Activated T-cell treated with anti-CD3 and anti-CD28 coated beads for 4 hours (primary cell): ENCODE data around the gene BOLL.
A peak's percentile ranks its signal among the peaks of the same experiment; 100 is the strongest.
"Not testable (repeated sequence)": the region's sequence is repeated elsewhere in the genome, so short reads cannot be mapped to it uniquely, and the experiment has no call there.

Experiments
- DNase-seq: peaks from one replicate; pipeline ENCODE4 v3.0.0-alpha.2; 2020

BOLL gene, protein sequence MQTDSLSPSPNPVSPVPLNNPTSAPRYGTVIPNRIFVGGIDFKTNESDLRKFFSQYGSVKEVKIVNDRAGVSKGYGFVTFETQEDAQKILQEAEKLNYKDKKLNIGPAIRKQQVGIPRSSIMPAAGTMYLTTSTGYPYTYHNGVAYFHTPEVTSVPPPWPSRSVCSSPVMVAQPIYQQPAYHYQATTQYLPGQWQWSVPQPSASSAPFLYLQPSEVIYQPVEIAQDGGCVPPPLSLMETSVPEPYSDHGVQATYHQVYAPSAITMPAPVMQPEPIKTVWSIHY

DNA sequence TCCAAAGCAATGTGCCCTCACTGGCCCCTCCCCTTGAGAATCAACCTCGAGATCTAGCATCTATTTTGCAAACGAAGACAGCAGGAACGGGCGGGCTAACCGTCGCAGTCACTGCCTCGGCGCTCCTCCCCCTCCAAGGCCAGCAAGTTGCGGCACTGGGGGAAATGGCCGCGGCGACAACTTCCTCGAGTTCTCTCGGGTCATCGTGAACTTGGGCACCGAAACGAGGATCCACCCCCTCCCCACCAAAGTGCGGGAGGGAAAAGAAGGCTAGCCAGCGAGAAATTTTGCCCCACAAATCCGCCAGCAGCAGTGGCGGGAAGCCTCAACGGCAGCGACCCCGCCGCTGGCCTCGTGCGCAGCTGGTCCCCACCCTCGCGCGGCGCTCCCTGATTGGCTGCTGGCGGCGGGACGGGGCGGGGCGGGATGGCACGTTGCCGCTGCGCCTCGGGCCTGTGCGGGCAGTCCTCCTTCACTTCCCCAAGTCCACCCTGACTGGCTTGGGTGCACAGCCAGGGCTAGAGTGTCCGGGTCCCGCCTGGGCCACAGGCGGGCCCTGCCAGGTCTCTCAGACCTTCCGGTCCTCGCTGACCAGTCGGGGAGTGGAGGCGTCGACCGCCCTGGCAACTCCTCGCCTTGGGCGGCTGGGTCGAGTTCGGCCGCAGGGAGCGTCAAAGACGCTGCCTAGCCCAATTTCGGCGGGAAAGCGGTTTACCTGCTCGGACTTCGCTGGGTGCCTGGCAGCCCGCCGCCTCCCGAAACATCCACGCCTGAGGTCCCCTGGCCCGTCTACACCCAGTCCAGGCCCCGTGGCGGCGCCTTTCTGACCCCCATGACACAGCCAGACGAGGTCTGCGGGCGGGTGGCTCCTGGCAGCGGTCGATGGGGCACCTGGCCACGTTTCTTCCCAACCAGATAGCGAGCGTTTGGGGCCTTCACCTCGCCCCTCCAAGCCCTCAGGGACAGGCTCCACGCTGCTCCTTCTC is at the start of gene BOLL:
Gene BOLL (minus strand): TSS at position 364 of the 986 bp plus-strand sequence. CDS start 3,469 bp downstream, outside the sequence.
- DNase-seq = no peak

DNA sequence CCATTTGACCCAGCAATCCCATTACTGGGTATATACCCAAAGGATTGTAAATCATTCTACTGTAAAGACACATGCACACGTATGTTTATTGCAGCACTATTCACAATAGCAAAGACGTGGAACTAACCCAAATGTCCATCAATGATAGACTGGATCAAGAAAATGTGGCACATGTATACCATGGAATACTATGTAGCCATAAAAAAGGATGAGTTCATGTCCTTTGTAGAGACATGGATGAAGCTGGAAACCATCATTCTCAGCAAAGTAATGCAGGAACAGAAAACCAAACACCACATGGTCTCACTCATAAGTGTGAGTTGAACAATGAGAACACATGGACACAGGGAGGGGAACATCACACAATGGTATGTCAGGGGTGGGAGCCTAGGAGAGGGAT is 49.7 kb upstream of the BOLL start:
- DNase-seq = not testable (repeated sequence)

DNA sequence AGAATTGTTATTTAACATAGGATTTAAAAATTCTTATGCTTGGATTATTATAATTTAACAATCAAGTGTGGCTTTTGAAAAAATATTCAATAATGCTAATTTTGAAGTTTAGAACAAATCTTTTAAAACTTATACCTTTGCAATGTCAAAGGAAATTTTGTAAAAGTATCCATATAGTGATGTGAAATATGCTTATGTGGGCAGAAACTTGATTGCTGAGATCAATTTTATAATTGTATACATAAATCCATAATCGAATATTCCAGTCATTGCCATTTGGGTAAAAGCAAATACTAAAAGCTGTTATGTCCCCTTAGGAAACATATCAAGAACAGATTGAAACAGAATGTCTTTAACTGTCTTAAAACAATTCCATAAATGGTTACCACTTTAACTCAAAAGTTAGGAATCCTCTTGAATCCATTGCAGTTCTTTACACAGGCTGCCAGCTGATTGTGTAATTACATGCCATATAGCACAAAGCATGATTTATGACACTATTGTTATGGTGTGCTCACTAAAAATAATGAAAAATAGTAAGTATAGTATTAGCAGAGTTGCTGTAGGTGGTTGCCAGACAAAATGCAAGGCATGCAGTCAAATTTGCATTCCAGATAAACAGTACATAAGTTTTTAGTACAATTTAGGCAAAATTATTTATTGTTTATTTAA is 43.5 kb upstream of the BOLL start:
- DNase-seq = no peak

DNA sequence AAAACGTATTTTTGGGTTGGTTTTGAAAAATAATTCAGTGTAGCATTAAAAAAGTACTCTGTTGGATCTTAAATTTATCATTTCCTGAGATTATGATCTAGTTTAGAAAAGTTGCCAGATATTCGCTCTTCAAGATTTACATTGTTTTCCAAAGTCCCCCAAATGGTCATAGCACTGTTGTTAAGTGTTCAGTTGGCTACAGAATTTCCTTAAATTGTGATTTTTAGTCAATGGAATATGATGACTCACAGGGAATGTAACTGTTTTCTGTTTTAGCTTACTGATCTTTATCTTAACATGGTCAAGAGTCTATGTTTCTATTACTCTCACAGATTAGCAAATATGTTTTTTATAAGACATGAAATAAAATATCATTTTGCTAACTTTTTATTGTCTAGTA is 42.5 kb upstream of the BOLL start:
- DNase-seq = no peak

DNA sequence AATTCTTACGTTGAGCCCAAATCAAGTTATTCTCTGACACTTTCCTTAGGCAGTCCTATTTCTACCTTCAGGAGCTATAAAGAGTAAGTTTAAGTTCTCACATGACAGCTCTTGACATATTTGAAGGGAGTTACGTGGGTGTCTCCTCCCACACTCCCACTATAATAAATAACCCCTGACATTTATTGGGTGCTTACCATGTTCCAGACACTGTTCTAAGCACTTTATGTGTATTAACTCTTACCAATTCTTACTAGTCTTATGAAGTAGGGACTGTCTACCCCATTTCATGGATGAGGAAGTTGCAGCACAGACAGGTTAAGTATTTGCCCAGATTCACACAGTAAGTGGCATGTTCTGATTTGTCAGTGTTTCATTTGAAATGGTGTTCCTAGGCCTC is 37.2 kb upstream of the BOLL start:
- no peak for DNase-seq

DNA sequence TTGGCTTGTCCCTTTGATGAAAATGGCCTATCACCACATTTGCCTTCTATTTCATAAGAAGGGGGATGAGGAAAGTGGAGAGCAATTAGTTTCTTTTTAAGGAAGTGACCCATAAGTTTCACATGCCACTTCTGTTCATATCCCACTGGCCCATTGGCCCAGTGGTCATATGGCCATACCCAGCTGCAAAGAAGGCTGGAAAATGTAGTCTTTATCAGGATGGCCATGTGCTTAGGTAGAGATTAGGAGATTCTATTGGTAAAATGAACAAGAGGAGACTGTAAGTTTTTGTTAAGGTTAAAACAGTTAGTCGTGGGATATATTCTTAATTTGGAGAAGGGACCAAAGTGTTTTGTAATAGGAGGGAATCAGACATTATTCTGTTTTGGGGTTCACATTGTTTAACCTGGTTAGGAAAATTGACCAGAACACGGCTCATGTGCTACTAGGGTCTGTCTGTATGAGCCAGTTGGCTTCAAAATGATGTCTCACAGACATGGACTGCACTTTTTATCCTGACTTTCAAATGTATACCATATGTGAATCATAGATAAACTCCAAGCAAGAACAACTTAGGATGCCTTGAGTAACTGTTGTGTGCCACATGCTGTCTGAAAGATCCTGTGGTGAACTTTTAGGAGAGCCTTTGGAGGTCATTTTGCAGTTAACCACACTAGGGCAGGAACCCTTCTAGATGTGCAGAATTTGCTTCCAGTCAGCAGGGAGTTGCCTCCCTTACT is 36.6 kb upstream of the BOLL start:
- DNase-seq = no peak

DNA sequence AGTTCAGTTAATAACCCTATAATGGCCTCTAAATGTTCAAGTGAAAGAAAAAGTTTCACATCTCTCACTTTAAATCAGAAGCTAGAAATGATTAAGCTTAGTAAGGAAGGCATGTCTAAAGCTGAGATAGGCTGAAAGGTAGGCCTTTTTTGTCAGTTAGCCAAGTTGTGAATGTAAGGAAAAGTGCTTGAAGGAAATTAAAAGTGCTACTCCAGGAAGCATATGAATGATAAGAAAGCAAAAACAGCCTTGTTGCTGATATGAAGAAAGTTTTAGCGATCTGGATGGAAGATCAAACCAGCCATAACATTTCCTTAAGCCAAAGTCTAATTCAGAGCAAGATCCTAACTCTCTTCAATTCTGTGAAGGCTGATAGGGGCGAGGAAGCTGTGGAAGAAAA is 29.4 kb upstream of the BOLL start:
- no peak for DNase-seq

DNA sequence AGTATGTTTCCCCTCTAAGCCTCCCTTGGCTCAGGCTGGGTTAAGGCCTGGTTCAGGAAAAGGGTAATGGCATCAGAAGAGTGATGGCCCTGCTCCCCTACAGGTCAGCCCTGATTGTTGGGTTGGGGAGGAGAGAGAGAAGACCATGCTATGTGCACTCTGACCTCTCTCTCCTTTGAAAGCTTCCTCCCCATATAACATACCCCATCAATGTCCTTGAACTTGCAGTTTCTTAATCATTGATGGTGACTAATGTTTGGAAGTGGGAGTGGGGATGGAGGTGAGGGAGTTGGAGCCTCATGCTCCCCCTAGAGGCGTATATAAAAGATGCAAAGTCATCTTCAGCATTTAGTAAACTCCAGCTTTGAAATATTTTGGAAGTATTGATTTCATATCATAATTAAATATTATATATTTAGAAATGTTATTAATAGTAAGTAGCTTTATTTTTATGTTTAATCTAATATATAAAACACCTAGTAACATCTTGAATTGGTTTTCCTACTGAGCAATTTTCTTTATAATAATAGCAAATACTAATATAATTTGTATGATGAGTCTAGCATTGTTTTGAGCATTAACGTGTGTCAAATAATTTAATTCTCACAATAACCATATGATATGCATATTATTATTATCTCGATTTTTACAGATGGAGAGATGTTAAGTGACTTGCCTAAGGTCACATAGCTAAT is 28.1 kb upstream of the BOLL start:
- no peak for DNase-seq

DNA sequence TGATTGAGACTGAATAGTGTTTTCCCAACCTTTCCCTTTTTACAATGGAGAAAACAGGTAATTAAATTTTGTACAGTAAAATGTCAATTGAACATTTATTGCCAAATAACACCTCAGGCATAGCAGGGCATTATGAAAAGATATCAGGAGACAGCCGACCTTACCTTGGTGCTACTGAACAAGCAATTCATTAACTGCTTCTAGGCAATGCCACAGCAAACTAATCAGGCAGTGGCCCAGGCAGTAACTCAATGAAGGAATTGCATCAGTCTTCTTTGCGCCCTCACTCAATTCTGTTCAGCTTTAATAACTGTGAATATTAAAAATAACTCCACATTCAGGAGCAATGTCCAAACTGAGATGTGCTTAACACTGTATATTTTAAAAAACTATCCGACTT is 25.4 kb upstream of the BOLL start:
- no peak for DNase-seq

DNA sequence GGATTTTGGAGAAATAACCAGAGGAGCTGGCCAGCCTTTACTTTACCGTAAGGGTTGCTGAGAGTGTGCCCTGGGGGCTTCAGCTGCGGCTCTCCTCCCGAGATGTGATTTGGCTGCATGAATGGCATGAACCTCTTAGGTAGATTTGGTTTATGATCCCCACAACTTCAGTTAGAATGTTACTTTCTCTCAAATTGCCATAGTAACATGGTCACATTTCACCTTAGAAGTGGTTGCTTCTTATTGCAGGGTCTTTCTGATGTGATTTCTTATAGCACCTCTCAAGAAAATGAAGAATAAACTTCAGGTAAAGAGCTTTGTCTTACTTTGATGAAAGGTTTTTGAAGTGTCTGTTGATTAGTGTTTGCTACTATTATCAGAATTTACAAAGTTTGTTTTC is 24.9 kb upstream of the BOLL start:
- DNase-seq = no peak

DNA sequence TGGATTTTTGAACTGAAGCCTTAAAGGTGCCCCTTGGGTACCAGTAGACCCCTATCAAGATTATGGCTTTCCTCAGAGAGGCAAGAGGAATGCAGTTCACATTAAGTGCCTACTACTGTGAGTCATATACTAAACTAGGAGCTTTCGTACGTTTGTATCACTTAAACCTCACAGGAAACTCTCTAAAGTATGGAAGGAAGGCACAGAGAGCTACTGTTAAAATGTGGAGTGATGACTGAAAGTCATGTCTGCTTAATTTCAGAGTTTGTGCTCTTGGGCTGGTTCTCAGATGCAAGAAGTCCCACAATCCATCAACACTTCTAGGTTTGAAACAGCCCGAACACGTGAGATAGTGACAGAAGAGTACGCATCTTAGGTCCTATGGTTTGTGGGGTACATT is 23.9 kb upstream of the BOLL start:
- no peak for DNase-seq

DNA sequence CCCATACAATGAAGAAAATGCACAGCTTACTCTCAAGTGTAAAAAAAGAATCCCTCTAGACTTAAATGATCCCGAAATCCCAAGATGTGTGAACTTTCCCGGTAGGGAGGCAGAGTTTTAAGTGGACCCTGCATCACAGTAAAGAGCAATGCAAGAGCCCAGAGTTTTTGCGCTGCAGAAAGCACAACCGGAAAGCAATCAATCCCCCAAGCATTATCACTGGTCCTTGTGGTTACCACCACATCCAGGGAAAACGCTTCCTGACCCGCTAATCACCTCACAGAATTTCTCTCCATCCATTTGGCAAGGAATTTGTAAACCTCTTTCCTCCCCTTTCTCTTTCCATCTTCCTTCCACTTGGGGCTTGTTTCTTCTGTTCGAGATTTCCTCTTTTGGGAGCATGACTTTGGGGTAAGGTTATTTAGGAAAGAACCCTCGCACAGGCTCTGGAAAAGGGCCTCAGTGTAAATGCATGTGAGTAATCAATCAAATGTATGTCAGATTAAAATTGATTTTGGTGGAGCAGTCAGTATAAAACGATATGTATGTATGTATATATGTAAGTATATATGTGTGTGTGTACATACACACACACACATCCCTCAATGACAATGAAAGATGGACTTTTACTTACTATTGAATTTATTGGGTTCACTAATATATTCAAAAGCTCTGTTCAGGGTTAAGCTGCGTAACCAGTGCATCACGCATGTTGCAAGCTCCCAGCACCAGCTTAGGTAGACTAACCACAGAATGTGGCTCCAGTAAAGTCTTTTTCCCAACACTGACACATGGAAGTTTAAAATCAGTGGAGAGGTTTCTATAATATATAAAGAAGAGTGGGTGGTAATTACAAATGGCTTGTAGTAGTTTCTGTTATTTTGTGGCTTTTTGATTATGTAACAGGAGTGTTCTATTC is 20.9 kb upstream of the BOLL start:
- no peak for DNase-seq

DNA sequence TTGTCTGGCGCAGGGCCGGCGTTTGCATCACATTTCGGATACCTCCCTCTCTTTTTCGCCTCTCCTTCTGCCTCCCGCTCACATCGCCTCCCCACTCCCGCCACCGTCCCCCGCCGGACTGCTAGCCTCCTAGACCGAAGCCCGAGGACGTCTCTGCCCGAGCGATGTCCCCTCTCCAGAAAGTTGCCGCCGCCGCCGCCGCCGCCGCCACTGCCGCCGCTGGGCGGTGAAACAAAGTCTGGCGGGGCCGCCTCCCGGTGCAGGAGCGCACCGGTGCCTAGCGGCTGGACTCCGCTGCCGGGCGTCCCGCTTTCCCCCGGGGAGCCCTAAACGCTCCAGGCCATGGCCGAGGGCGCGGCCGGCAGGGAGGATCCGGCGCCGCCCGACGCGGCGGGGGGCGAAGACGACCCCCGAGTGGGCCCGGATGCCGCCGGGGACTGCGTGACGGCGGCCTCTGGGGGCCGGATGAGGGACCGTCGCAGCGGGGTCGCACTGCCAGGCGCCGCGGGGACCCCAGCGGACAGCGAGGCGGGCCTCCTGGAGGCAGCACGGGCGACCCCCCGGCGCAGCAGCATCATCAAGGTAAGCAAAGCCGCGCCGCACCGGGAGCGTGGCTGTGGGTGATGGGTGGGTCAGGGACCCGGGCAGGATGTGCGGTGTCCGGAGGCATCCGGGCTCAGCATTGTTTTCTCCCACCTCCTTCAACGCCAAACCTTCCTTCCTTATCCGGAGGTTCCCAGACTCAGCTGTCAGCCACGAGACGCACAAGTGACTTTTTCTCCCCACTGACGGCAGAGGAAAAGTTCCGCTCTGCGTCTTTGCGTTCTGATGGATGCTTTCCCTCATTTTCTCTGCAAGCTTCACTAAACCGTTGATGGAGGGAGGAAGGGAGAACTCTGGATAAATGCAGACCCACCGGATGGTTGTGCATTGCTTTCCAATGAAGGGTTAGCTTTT is 19.9 kb upstream of the BOLL start:
- DNase-seq = no peak

DNA sequence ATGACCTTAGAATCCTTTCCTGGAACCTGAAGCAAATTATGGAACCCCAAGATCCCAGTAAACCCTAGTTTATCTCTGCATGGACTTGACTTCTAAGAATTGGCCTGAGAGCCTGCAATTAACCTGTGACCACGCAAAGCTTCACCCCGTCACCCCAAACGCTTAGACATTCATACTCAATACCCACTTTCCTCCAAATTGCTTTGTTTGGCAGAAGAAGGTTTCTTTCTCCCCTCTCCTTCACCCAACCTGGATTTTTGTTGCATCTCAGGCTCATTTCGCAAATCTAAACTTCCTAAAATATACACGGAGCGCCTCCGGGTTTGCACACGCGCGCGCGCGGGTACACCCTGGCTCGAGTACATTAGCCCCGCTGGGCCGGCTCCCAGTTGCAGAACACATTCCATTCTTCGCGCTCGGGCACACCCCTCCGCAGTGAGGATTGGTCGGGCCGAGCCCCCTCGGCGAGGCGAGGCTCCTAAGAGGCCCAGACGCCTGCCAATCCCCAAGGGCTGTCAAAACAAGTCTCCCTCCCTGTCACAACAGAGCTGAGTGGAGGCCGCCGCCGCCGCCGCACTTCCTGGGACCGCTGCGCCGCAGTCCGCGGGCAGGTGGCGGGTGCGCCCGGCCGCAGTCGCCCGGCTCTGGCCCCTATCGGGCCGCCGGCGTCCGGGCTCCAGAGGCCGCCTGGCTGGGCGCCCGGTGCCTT is 19.1 kb upstream of the BOLL start, which contains the start of gene PLCL1:
Gene PLCL1 (plus strand): TSS at position 545 of the 709 bp plus-strand sequence.
- peak; percentile 77 for DNase-seq

DNA sequence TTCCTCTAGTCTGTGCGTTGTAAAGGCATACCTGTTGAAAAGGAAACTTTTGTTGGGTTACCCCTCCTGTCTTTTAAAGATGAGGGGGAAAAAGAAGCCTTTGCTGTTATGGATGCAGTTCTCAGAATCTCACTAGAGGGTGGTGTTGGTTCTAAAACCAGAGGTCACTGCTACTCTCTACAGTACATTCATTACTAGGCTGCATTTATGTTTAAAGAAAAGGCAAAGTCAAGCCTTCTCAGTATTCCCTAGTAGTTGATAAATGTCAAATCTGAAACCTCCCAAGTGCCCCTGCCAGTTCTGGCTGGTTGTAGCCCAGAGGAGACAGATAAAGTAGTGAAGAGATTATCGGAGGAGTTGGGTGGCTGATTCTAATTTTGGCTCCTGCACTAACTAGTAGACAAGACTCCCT is 17.9 kb upstream of the BOLL start:
- DNase-seq = no peak

DNA sequence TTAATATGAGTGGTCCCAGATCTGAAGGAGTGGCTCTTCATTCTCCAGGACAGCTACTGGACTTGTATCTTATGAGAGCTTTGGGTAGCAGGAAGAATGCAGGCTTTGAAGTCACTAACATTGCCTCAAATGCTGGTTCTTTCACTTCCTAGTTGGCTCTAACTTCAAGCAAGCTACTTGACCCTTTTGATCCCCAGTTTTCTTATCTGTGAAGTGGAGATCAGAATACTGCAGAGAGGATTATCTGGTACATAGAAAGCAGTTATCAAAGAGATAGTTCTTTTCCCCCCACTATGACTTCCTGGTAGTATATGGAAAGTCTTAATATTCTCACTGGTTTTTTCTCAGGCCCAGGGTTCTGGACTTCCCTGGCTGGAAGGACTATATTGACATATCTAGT is 15.9 kb upstream of the BOLL start:
- DNase-seq = no peak

DNA sequence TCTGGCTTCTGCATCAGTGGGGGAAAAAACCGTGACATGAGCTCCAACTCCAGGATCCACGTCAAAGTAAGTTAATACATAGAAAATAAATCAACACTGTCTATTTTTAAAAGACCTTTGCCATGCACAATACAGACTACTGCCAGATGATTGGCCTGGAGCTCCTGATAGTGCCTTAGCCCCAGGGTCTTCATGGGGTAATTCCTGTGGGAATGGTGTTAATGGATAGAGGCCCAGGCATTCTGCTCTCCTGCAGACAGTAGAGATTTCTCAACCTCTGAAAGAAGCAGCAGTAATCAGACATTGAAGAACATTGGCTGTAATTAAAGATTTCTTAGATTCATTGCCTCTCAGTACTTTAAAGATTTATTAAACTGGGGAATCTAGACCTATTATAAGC is 15.0 kb upstream of the BOLL start:
- DNase-seq = no peak

DNA sequence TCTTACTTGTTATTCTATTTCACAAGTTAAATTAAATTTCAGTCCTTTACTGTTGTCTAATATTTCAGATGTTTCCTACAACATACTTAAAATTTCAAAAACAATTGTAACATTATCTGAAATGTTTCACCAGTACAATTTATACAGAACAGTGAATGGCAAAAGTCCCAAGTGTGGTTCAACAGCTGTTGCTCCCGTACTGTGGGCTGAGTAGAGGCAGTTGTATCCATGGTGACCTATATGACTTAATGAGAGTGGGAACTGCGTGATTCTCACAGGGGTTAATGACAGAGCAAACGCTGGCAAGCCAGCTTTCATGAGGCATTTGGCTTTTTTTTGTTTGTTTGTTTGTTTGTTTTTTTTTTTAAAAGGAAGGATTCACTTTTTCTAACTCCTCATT is 13.9 kb upstream of the BOLL start:
- no peak for DNase-seq

DNA sequence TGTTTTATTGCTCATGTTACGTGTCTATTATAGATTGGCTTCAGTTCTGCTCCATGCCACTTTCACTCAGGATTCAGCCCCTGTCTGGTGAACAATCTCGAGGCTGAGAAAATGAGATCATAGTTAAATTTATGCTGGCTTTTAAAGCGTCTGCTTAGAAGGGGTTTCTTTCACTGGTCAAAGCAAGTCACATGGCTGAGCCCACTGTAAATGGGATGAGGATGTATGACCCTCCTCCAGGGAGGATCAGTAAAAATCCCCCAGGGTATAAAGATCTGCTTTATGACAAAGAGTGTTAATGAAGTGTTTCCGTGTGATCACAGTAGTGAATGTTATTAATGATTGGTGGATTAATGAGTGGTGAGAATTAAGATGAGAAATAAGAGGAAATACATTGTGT is 13.1 kb upstream of the BOLL start:
- no peak for DNase-seq
